PC-3 (cell line): ENCODE data around the gene ACO2. TPM values are rescaled to one million over a fixed set of nuclear protein-coding genes. Genes with fewer than 3 reads are reported as not detected.

ENCODE experiments used
- ATAC-seq: fragments of 200-7000 bp; cut with Tn5 transposase; 2 replicates; pipeline ENCODE4 v1.9.1; 2020; ENCODE audit warnings: mild to moderate bottlenecking, moderate library complexity
- BruUV-seq: library from RNA; stranded (reverse); fragments of 400-500 nt; replicated peaks from 2 replicates; lab custom pipeline; 2021; lab: Mats Ljungman, UMichigan
- CTCF ChIA-PET: fragments of 300-600 bp; sonication (Branson Sonifier 250); formaldehyde crosslinking; loops from one replicate; lab custom pipeline; 2022; ENCODE audit warnings: antibody characterized with exemption; lab: Charles Lee
- POLR2A ChIA-PET: fragments of 300-600 bp; sonication (Branson Sonifier 250); formaldehyde crosslinking; loops from one replicate; lab custom pipeline; 2022; ENCODE audit warnings: antibody characterized with exemption; ENCODE audit not compliant: unreplicated experiment; lab: Charles Lee
- DNase-seq: peaks from one replicate; pipeline ENCODE4 v3.0.0-alpha.2; 2015
- H2AFZ ChIP-seq: fragments of 300-600 bp; sonication (generic); 2 replicates; pipeline ENCODE4 v1.6.0; 2016; ENCODE audit warnings: antibody characterized with exemption, low read length
- H3F3A ChIP-seq: fragments of 300-600 bp; sonication (generic); one replicate; pipeline ENCODE4 v1.6.0; 2017; ENCODE audit warnings: antibody characterized with exemption, low read length, control low read depth, mild to moderate bottlenecking; ENCODE audit not compliant: unreplicated experiment
- H3K27ac ChIP-seq: fragments of 300-600 bp; sonication (generic); 2 replicates; pipeline ENCODE4 v1.5.1; 2016; ENCODE audit warnings: mild to moderate bottlenecking, low read length
- H3K27me3 ChIP-seq: fragments of 300-600 bp; sonication (generic); 2 replicates; pipeline ENCODE4 v1.6.1; 2016; ENCODE audit warnings: low read length, mixed read lengths
- H3K36me3 ChIP-seq: fragments of 300-600 bp; sonication (generic); 2 replicates; pipeline ENCODE4 v1.6.1; 2016; ENCODE audit warnings: low read depth, mixed run types, low read length, mixed read lengths
- H3K4me1 ChIP-seq: fragments of 300-600 bp; sonication (generic); 2 replicates; pipeline ENCODE4 v1.5.1; 2016; ENCODE audit warnings: low read length; ENCODE audit not compliant: insufficient read depth
- H3K4me2 ChIP-seq: fragments of 300-600 bp; sonication (generic); 2 replicates; pipeline ENCODE4 v1.6.0; 2016; ENCODE audit warnings: low read length
- H3K4me3 ChIP-seq: fragments of 300-600 bp; sonication (generic); 2 replicates; pipeline ENCODE4 v1.5.1; 2016; ENCODE audit warnings: mild to moderate bottlenecking, low read length, mixed read lengths
- H3K79me2 ChIP-seq: fragments of 300-600 bp; sonication (generic); 2 replicates; pipeline ENCODE4 v1.6.1; 2017; ENCODE audit warnings: low read length, mixed read lengths
- H3K9ac ChIP-seq: fragments of 300-600 bp; sonication (generic); 2 replicates; pipeline ENCODE4 v1.6.0; 2016; ENCODE audit warnings: mild to moderate bottlenecking, low read length
- H3K9me2 ChIP-seq: fragments of 300-600 bp; sonication (generic); replicated peaks from 2 replicates; pipeline ENCODE4 v1.6.1; 2016; ENCODE audit warnings: mixed run types, low read length, mixed read lengths
- H3K9me3 ChIP-seq: fragments of 300-600 bp; sonication (generic); 2 replicates; pipeline ENCODE4 v1.6.1; 2016; ENCODE audit warnings: low read length, mixed read lengths
- H4K20me1 ChIP-seq: fragments of 300-600 bp; sonication (generic); 2 replicates; pipeline ENCODE4 v1.6.1; 2016; ENCODE audit warnings: low read length, mixed read lengths
- EZH2 ChIP-seq: fragments of 300-600 bp; sonication (generic); IDR thresholded peaks from one replicate; pipeline ENCODE4 v1.6.1; 2017; ENCODE audit warnings: antibody characterized with exemption, mild to moderate bottlenecking, low read length; ENCODE audit not compliant: unreplicated experiment
- EZH2phosphoT487 ChIP-seq: fragments of 300-600 bp; sonication (generic); IDR thresholded peaks from 2 replicates; pipeline ENCODE4 v1.6.1; 2018; ENCODE audit warnings: mild to moderate bottlenecking, antibody characterized with exemption, low read length, borderline replicate concordance
- intact Hi-C: fragments of 100-400 bp; cut with micrococcal nuclease; formaldehyde crosslinking; loops from 2 replicates; pipeline ENCODE4 v1.9.0; 2023
- total RNA-seq: library from RNA; depleted of rRNA; stranded (reverse); fragments of >200 nt; gene quantifications from 2 replicates; pipeline ENCODE4 v1.2.3, GENCODE V29; 2014
- TF ChIP-seq, protein P1 (sequence below): fragments of 300-600 bp; sonication (generic); conservative IDR thresholded peaks from 2 replicates; pipeline ENCODE4 v1.5.1; 2017; ENCODE audit warnings: antibody characterized with exemption, low read depth, mild to moderate bottlenecking, low read length

ACO2 gene
- total RNA-seq, 1 experiment from 2014 or later = 130 TPM

DNA sequence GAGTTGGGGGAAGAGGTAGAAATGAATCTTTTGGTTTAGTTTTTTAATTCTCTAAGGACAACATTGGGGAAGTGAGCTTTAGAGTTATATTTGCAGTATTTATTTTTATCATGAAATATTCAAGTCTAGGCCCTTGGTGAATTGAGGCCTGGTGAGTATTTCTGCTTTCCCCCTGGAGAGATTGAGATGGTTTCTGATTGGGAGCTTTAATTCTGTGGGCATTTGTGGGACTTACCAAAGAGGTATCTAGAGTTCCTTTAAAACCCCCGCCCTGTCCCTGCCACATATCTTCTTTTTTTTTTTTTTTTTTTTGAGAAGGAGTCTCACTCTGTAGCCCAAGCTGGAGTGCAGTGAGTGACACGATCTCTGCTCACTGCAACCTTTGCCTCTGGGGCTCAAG is 9.6 kb downstream of the ACO2 start:
- H3K9me3 ChIP-seq = no peaks in the 10 kb centered on the region
- H3K4me2 ChIP-seq = no peak overlapping the region
- intact Hi-C loops = no loop called here
- ChIA-PET CTCF (no interaction called here), POLR2A (no interaction called here)
- H3K4me3 ChIP-seq = no peak overlapping the region
- H3K27me3 ChIP-seq = no peaks in the 10 kb centered on the region
- no peaks in the 10 kb centered on the region for H3K36me3 ChIP-seq
- peaks cover 11% of the 10 kb centered on the region; the same call in 1 of the 2 replicates for H4K20me1 ChIP-seq
- DNase-seq = no peak
- H2AFZ ChIP-seq = no peak overlapping the region
- H3K79me2 ChIP-seq = peaks cover 91% of the 10 kb centered on the region
- H3K9ac ChIP-seq = no peak overlapping the region
- TF ChIP-seq EZH2 = no peak
- no peak for TF ChIP-seq EZH2phosphoT487
- no peak for ATAC-seq
- no peaks in the 10 kb centered on the region for H3F3A ChIP-seq
- no peaks in the 10 kb centered on the region for H3K9me2 ChIP-seq
- no TSS peak for BruUV-seq
- H3K4me1 ChIP-seq = 0 out of 2 replicates have a peak, but pooled peaks cover 5% of the 10 kb centered on the region
- no peak overlapping the region for H3K27ac ChIP-seq

DNA sequence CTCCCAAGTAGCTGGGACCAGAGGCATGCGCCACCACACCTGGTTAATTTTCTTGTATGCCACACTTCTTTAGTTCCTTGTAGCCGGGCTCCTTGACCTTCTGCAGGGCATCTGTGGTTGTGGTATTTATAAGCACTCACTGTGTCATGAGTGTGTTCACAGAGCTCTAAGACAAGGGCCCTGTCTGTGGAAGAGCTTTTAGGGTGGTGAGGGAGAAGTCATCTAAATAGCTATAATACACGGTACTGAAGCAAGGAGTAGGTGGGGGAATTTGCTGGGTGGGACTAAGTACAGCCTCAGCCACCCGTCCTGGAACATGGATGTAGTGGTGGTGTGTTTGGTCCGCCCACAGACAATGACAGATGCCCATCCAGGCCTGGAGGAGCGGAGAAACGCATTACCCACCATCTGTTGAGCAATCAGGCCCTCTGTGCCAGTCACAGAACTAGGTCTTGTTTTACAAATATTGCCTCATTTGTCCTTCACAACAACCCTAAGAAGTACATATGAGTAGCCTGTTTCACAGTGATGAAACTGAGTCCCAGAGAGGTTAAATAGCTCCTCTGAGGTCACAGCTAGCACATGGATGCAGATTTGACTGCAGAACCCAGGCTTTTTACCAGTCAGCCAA is 10.1 kb downstream of the ACO2 start:
- no TSS peak for BruUV-seq

DNA sequence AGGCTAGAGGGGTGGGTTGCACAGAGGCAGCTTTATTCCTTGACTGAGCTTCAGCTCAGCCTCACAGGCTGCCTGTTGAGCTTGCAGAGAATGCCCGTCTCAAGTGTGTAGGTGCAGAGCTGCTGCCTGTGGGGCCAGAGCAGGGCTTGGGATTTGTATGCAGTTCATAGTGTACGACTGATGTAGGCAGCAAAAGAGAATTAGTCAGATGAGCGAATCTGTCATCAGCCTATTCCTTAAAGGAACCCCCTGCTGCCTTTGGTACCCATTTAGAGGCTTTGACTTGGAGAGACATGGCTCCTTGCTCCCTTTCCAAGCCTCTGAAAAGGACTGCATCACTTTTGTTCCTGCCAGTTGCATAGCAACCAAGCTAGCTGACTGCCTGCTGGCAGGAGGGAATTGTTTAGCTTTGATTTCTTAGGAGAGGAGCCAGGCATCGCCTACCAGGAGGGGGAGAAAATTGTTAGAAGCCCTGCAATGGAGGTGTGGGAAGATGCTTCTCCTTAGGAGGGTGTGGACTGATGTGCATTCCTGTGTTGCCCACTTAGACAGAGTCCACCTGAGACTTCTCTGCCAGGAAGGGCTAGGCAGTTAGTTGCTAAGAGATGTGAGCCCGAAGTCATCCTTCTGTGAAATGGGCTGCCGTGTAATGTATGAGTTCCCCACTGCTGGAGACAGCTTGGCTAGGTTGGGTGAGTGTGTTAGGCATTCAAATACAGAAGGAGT is 10.9 kb downstream of the ACO2 start:
- BruUV-seq = no TSS peak
- Histone ChIP-seq H4K20me1 (peaks cover 11% of the 10 kb centered on the region; the same call in 1 of the 2 replicates), H3K27me3 (no peaks in the 10 kb centered on the region), H3K4me3 (no peak overlapping the region), H3K9me3 (no peaks in the 10 kb centered on the region), H3K36me3 (no peaks in the 10 kb centered on the region), H2AFZ (no peak overlapping the region), H3K79me2 (peaks cover 95% of the 10 kb centered on the region), H3K27ac (no peak overlapping the region), H3K4me1 (0 out of 2 replicates have a peak, but pooled peaks cover 5% of the 10 kb centered on the region), H3K9me2 (no peaks in the 10 kb centered on the region), H3K4me2 (no peak overlapping the region), H3F3A (no peaks in the 10 kb centered on the region), H3K9ac (no peak overlapping the region)
- TF ChIP-seq EZH2 = no peak
- TF ChIP-seq EZH2phosphoT487 = no peak
- TF ChIP-seq, protein P1, sequence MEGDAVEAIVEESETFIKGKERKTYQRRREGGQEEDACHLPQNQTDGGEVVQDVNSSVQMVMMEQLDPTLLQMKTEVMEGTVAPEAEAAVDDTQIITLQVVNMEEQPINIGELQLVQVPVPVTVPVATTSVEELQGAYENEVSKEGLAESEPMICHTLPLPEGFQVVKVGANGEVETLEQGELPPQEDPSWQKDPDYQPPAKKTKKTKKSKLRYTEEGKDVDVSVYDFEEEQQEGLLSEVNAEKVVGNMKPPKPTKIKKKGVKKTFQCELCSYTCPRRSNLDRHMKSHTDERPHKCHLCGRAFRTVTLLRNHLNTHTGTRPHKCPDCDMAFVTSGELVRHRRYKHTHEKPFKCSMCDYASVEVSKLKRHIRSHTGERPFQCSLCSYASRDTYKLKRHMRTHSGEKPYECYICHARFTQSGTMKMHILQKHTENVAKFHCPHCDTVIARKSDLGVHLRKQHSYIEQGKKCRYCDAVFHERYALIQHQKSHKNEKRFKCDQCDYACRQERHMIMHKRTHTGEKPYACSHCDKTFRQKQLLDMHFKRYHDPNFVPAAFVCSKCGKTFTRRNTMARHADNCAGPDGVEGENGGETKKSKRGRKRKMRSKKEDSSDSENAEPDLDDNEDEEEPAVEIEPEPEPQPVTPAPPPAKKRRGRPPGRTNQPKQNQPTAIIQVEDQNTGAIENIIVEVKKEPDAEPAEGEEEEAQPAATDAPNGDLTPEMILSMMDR = no peak
- DNase-seq = no peak
- CTCF ChIA-PET = interaction anchor here (0.6 kb wide), 1 partner anchor 36 kb away, joined by 4 read pairs; no protein-coding TSS in a partner anchor
- POLR2A ChIA-PET = no interaction called here
- 0 out of 2 replicates have a peak, but pooled peaks have one; percentile 20 for ATAC-seq
- intact Hi-C loops = no loop called here

More for the DNA sequence above, 10.1 kb downstream of the ACO2 start:
- ChIA-PET CTCF (no interaction called here), POLR2A (no interaction called here)
- DNase-seq (no peak), ATAC-seq (no peak)
- H3K79me2 ChIP-seq = peaks cover 91% of the 10 kb centered on the region
- H2AFZ ChIP-seq = no peak overlapping the region
- H3K9me2 ChIP-seq = no peaks in the 10 kb centered on the region
- peaks cover 11% of the 10 kb centered on the region; the same call in 1 of the 2 replicates for H4K20me1 ChIP-seq
- H3F3A ChIP-seq = no peaks in the 10 kb centered on the region
- H3K4me2 ChIP-seq = no peak overlapping the region
- H3K9ac ChIP-seq = no peak overlapping the region
- no peaks in the 10 kb centered on the region for H3K36me3 ChIP-seq
- no peak overlapping the region for H3K4me3 ChIP-seq
- 0 out of 2 replicates have a peak, but pooled peaks cover 5% of the 10 kb centered on the region for H3K4me1 ChIP-seq
- no peaks in the 10 kb centered on the region for H3K9me3 ChIP-seq
- TF ChIP-seq, protein P1 = no peak
- TF ChIP-seq EZH2phosphoT487 = no peak
- intact Hi-C loops = no loop called here
- H3K27ac ChIP-seq = no peak overlapping the region
- H3K27me3 ChIP-seq = no peaks in the 10 kb centered on the region
